Motor neuron (in vitro differentiated cells): ENCODE data around the gene GPR179. TPM values are rescaled to one million over a fixed set of nuclear protein-coding genes. Genes with fewer than 3 reads are reported as not detected.
"Not testable (repeated sequence)": the region's sequence is repeated elsewhere in the genome, so short reads cannot be mapped to it uniquely, and the experiment has no call there.

Source experiments
- ATAC-seq, 8 experiments: fragments of 200-7000 bp; cut with Tn5 transposase; replicated peaks in 6 of 8; 2 replicates each; pipeline ENCODE4 v1.8.0; 2021; ENCODE audit warnings: mild to moderate bottlenecking in 8 of 8, moderate library complexity in 8 of 8
- H3K27ac ChIP-seq, 2 donors: fragments of 250-450 bp; sonication (Bioruptor Pico); 2 replicates each; pipeline ENCODE4 v1.9.0; 2021; ENCODE audit warnings: antibody characterized with exemption in 2 of 2, mild to moderate bottlenecking in 2 of 2, moderate library complexity in 1 of 2
- H3K4me1 ChIP-seq, 2 donors: fragments of 250-450 bp; sonication (Bioruptor Pico); replicated peaks in 1 of 2; 2 replicates each; pipeline ENCODE4 v1.6.1; 2021; ENCODE audit warnings: antibody characterized with exemption in 2 of 2, mild to moderate bottlenecking in 2 of 2, moderate library complexity in 1 of 2
- H3K4me3 ChIP-seq, 5 donors: fragments of 250-450 bp; sonication (Bioruptor Pico); 2 replicates each; pipeline ENCODE4 v1.9.0; 2021; ENCODE audit warnings: antibody characterized with exemption in 5 of 5, mild to moderate bottlenecking in 5 of 5, moderate library complexity in 4 of 5
- WGBS, 10 experiments: fragments of 450-650 bp; shearing (Covaris generic); methylation state at CpG; one replicate each; pipeline ENCODE4 v1.0.0; 2022; 5-methylcytosine and 5-hydroxymethylcytosine counted together
- in situ Hi-C, 9 experiments: fragments of 400-800 bp; cut with MboI; loops; one replicate each; pipeline ENCODE4 v1.15.0; 2021; ENCODE audit warnings: low sequenced_read_pairs in 9 of 9, low pct_unique_long_range_greater_than_20kb in 2 of 9; ENCODE audit not compliant: unreplicated experiment in 9 of 9
- total RNA-seq, 8 experiments: library from RNA; unstranded; fragments of 300-600 nt; gene quantifications; 2 replicates each; pipeline versions ENCODE4 v1.2.3 to v1.2.4, GENCODE V29; 2022

The GPR179 gene
- total RNA-seq, 8 experiments from 2014 or later, result 0.36 to 2.9 (median 0.82) TPM

- Histone ChIP-seq H3K4me1 (peaks cover 17 to 22% of the 10 kb centered on the region in 2 donors), H3K27ac (no peak overlapping the region), H3K4me3 (no peak overlapping the region)
- 40 to 100% (median 78%) methylated on average over 1 of the region's 1 CpG; no CpG with 5 or more reads in 5 of the 10 experiments for WGBS, 10 experiments
- no peak for ATAC-seq
- in situ Hi-C loops, result loop anchor here in 1 of 9 experiments (25.0 kb wide), 1 partner anchor 109 kb away; the partner anchor contains the start of gene ARHGAP23
Observed at GRCh38 chr17:38327936-38328335, 15.8 kb downstream of the GPR179 start.

GRCh38 chr17:38326996-38327792, 16.6 kb downstream of the GPR179 start:
- WGBS, 10 experiments, result 77 to 100% (median 94%) methylated on average over 1 to 4 of the region's 8 CpGs; no CpG with 5 or more reads in 4 of the 10 experiments
- ATAC-seq, result no peak
- H3K4me1 ChIP-seq, result peaks cover 17 to 22% of the 10 kb centered on the region in 2 donors
- H3K4me3 ChIP-seq, result no peak overlapping the region
- in situ Hi-C loops, result loop anchor here in 1 of 9 experiments (25.0 kb wide), 1 partner anchor 110 kb away; the partner anchor contains the start of gene ARHGAP23
- H3K27ac ChIP-seq, result no peak overlapping the region

- H3K4me3 ChIP-seq, result no peak overlapping the region
- H3K4me1 ChIP-seq, result peaks cover 17 to 22% of the 10 kb centered on the region in 2 donors
- peak overlapping the region; percentile 37 to 67 for H3K27ac ChIP-seq
- in situ Hi-C loops, result loop anchor here in 1 of 9 experiments (25.0 kb wide), 1 partner anchor 112 kb away; the partner anchor contains the start of gene ARHGAP23
- peak in 6 of 8 experiments; percentile 11 to 87 (median 81) for ATAC-seq
- WGBS, 10 experiments, result 14 to 100% (median 55%) methylated on average over 1 to 3 of the region's 5 CpGs; no CpG with 5 or more reads in 2 of the 10 experiments
Observed at GRCh38 chr17:38325221-38325851, 18.4 kb downstream of the GPR179 start.

GRCh38 chr17:38324772-38325171, 19.0 kb downstream of the GPR179 start:
- in situ Hi-C loops, result loop anchor here in 1 of 9 experiments (25.0 kb wide), 1 partner anchor 113 kb away; the partner anchor contains the start of gene ARHGAP23
- peak; percentile 14 to 49 (median 44) for ATAC-seq
- WGBS, 10 experiments, result 50 to 100% (median 61%) methylated on average over 1 to 2 of the region's 2 CpGs; no CpG with 5 or more reads in 3 of the 10 experiments
- Histone ChIP-seq H3K4me1 (peaks cover 17 to 22% of the 10 kb centered on the region in 2 donors), H3K27ac (peak overlapping the region; percentile 9 to 67), H3K4me3 (no peak overlapping the region)

- Histone ChIP-seq H3K4me3 (no peak overlapping the region), H3K27ac (no peak overlapping the region), H3K4me1 (peaks cover 17 to 22% of the 10 kb centered on the region in 2 donors)
- peak in 3 of 8 experiments; percentile 6 to 40 (median 39) for ATAC-seq
- 73 to 100% (median 83%) methylated on average over 1 to 3 of the region's 3 CpGs; no CpG with 5 or more reads in 5 of the 10 experiments for WGBS, 10 experiments
- in situ Hi-C loops, result no loop called here
Observed at GRCh38 chr17:38324141-38324697, 19.5 kb downstream of the GPR179 start.

GRCh38 chr17:38322897-38323296, 20.9 kb downstream of the GPR179 start:
- Histone ChIP-seq H3K4me3 (no peak overlapping the region), H3K27ac (no peak overlapping the region), H3K4me1 (peaks cover 17 to 22% of the 10 kb centered on the region in 2 donors)
- no peak for ATAC-seq
- 71 to 100% (median 100%) methylated on average over 1 of the region's 1 CpG; no CpG with 5 or more reads in 4 of the 10 experiments for WGBS, 10 experiments
- in situ Hi-C loops, result no loop called here

- in situ Hi-C loops, result no loop called here
- peak in 6 of 8 experiments; percentile 26 to 84 (median 49) for ATAC-seq
- H3K27ac ChIP-seq, result no peak overlapping the region
- WGBS, 10 experiments, result 17 to 80% (median 32%) methylated on average over 1 to 2 of the region's 8 CpGs; no CpG with 5 or more reads in 7 of the 10 experiments
- H3K4me3 ChIP-seq, result no peak overlapping the region
- H3K4me1 ChIP-seq, result peaks cover 17 to 22% of the 10 kb centered on the region in 2 donors
Observed at GRCh38 chr17:38322156-38322779, 21.5 kb downstream of the GPR179 start.

GRCh38 chr17:38320482-38320881, 23.3 kb downstream of the GPR179 start:
- Histone ChIP-seq H3K4me3 (no peak overlapping the region), H3K27ac (no peak overlapping the region), H3K4me1 (peaks cover 11 to 17% of the 10 kb centered on the region in 2 donors)
- 83 to 100% (median 94%) methylated on average over 1 to 10 of the region's 10 CpGs; no CpG with 5 or more reads in 2 of the 10 experiments for WGBS, 10 experiments
- no peak for ATAC-seq
- in situ Hi-C loops, result no loop called here

GRCh38 chr17:38317081-38317480, 26.7 kb downstream of the GPR179 start:
- WGBS, 10 experiments, result 40 to 95% (median 70%) methylated on average over 1 to 3 of the region's 3 CpGs; no CpG with 5 or more reads in 6 of the 10 experiments
- Histone ChIP-seq H3K4me3 (no peak overlapping the region), H3K27ac (no peak overlapping the region), H3K4me1 (no peaks in the 10 kb centered on the region)
- in situ Hi-C loops, result no loop called here
- no peak for ATAC-seq

GRCh38 chr17:38315497-38315896, 28.3 kb downstream of the GPR179 start:
- 40 to 100% (median 67%) methylated on average over 2 to 3 of the region's 3 CpGs; no CpG with 5 or more reads in 2 of the 10 experiments for WGBS, 10 experiments
- no peak overlapping the region for H3K27ac ChIP-seq
- no peaks in the 10 kb centered on the region for H3K4me1 ChIP-seq
- H3K4me3 ChIP-seq, result no peak overlapping the region
- no peak for ATAC-seq
- in situ Hi-C loops, result no loop called here

GRCh38 chr17:38296834-38297517, 46.8 kb downstream of the GPR179 start, which contains the start of gene MRPL45:
Gene MRPL45 (plus strand): TSS chr17:38297168. CDS start chr17:38297184, 16 bp downstream.
- WGBS, 10 experiments, result 0 to 7% (median 0%) methylated on average over 1 to 3 of the region's 48 CpGs; no CpG with 5 or more reads in 7 of the 10 experiments
- in situ Hi-C loops, H3K4me1 ChIP-seq: not testable (repeated sequence)
- peak; percentile 89 to 99 (median 97) for ATAC-seq
- Histone ChIP-seq H3K27ac (peak within 1 kb of the TSS; percentile 76 to 83), H3K4me3 (peak within 1 kb of the TSS; percentile 45 to 66 (median 57))
